ENCODE data around the gene USP22. TPM values are rescaled to one million over a fixed set of nuclear protein-coding genes. Genes with fewer than 3 reads are reported as not detected.

The USP22 gene
- total RNA-seq, 2 experiments from 2014 or later, result 194 to 217 TPM

- H3K27ac ChIP-seq (ENCODE audit: low read depth in 1 of 2, low read length in 2 of 2), result no peak overlapping the region
- intact Hi-C loops (cut with DNase I, micrococcal nuclease), result no loop called here
- Mint-ChIP-seq H3K36me3 (ENCODE audit: low read depth) (no peaks in the 10 kb centered on the region), H3K4me1 (ENCODE audit: low read depth) (no peaks in the 10 kb centered on the region), H3K27me3 (peaks cover 18% of the 10 kb centered on the region), H3K27ac (no peak overlapping the region), H3K9me3 (no peaks in the 10 kb centered on the region), H3K4me3 (no peak overlapping the region)
- TF ChIP-seq CTCF (IDR thresholded peaks at IDR 0.05), result no peak
- no peak overlapping the region for H3K4me3 ChIP-seq (ENCODE audit: low read length)
- no peaks in the 10 kb centered on the region for H3K27me3 ChIP-seq (ENCODE audit: control insufficient read depth in 1 of 2, insufficient read depth in 2 of 2, low read length in 2 of 2)
- DNase-seq (no peak), ATAC-seq (ENCODE audit: poor library complexity) (no peak)
- ChIA-PET CTCF (no interaction called here), POLR2A (no interaction called here)
- no peaks in the 10 kb centered on the region for H3K9me3 ChIP-seq (ENCODE audit: control insufficient read depth in 1 of 2, insufficient read depth in 1 of 2, low read length in 2 of 2)
- no peaks in the 10 kb centered on the region for H3K36me3 ChIP-seq (ENCODE audit: insufficient read depth, low read length)
- no peaks in the 10 kb centered on the region for H3K4me1 ChIP-seq (ENCODE audit: insufficient read depth, low read length)
Measured at GRCh38 chr17:21077281-21077680, 34.5 kb upstream of the USP22 start.

- POLR2A ChIA-PET, result no interaction called here
- TF ChIP-seq CTCF (IDR thresholded peaks at IDR 0.05), result no peak
- no peak overlapping the region for H3K4me3 ChIP-seq (ENCODE audit: low read length)
- DNase-seq (no peak), ATAC-seq (ENCODE audit: poor library complexity) (no peak)
- H3K27me3 Mint-ChIP-seq, result peaks cover 14% of the 10 kb centered on the region
- CTCF ChIA-PET, result no interaction called here
- no peak overlapping the region for H3K27ac Mint-ChIP-seq
- intact Hi-C loops (cut with DNase I, micrococcal nuclease), result no loop called here
- no peaks in the 10 kb centered on the region for H3K27me3 ChIP-seq (ENCODE audit: control insufficient read depth in 1 of 2, insufficient read depth in 2 of 2, low read length in 2 of 2)
- no peaks in the 10 kb centered on the region for H3K36me3 Mint-ChIP-seq (ENCODE audit: low read depth)
- H3K36me3 ChIP-seq (ENCODE audit: insufficient read depth, low read length), result no peaks in the 10 kb centered on the region
- no peaks in the 10 kb centered on the region for H3K9me3 ChIP-seq (ENCODE audit: control insufficient read depth in 1 of 2, insufficient read depth in 1 of 2, low read length in 2 of 2)
- H3K4me1 Mint-ChIP-seq (ENCODE audit: low read depth), result no peaks in the 10 kb centered on the region
- H3K9me3 Mint-ChIP-seq, result no peaks in the 10 kb centered on the region
- H3K27ac ChIP-seq (ENCODE audit: low read depth in 1 of 2, low read length in 2 of 2), result no peak overlapping the region
- H3K4me1 ChIP-seq (ENCODE audit: insufficient read depth, low read length), result no peaks in the 10 kb centered on the region
- no peak overlapping the region for H3K4me3 Mint-ChIP-seq
Measured at GRCh38 chr17:21076242-21076641, 33.4 kb upstream of the USP22 start.

- ATAC-seq (ENCODE audit: poor library complexity), result no peak
- TF ChIP-seq CTCF (IDR thresholded peaks at IDR 0.05), result no peak
- DNase-seq, result no peak
- no peaks in the 10 kb centered on the region for H3K9me3 ChIP-seq (ENCODE audit: control insufficient read depth in 1 of 2, insufficient read depth in 1 of 2, low read length in 2 of 2)
- no peak overlapping the region for H3K27ac ChIP-seq (ENCODE audit: low read depth in 1 of 2, low read length in 2 of 2)
- H3K4me1 ChIP-seq (ENCODE audit: insufficient read depth, low read length), result no peaks in the 10 kb centered on the region
- no peaks in the 10 kb centered on the region for H3K27me3 ChIP-seq (ENCODE audit: control insufficient read depth in 1 of 2, insufficient read depth in 2 of 2, low read length in 2 of 2)
- peaks cover 14% of the 10 kb centered on the region for H3K27me3 Mint-ChIP-seq
- no peaks in the 10 kb centered on the region for H3K4me1 Mint-ChIP-seq (ENCODE audit: low read depth)
- H3K4me3 Mint-ChIP-seq, result no peak overlapping the region
- no peaks in the 10 kb centered on the region for H3K9me3 Mint-ChIP-seq
- CTCF ChIA-PET, result no interaction called here
- no peak overlapping the region for H3K27ac Mint-ChIP-seq
- no peaks in the 10 kb centered on the region for H3K36me3 Mint-ChIP-seq (ENCODE audit: low read depth)
- no peaks in the 10 kb centered on the region for H3K36me3 ChIP-seq (ENCODE audit: insufficient read depth, low read length)
- intact Hi-C loops (cut with DNase I, micrococcal nuclease), result no loop called here
- POLR2A ChIA-PET, result no interaction called here
- H3K4me3 ChIP-seq (ENCODE audit: low read length), result no peak overlapping the region
Measured at GRCh38 chr17:21075739-21076085, 32.9 kb upstream of the USP22 start.

Measured in CD4-positive, alpha-beta T cell (primary cell).